ENCODE results near the gene CDC42BPA.

DNA sequence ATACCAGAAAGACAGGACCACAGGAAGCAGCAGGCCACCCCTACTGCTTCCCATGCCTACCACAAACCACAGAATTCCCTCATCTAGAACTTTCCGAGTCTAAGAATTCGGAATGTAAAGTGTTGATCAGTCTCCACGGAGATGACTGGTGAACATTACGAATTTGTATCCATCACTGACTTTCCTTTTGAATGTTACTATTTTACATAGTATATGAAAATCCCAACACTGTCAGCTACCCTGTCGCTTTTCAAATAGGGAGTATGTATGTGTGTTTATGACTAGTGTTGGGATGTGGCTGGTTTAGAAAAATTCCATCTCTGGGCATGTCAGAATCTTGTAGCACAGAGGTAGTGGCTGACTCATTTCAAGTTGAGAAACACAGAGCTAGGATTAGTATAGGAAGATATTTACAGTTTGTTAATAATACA lies 260.0 kb downstream of the CDC42BPA start:
- TF ChIP-seq MAFK (IDR thresholded peaks at IDR 0.05; ENCODE audit: partially characterized antibody) (no peak), POLR2A (IDR thresholded peaks at IDR 0.05; ENCODE audit: low read length) (no peak), CHD4 (IDR thresholded peaks at IDR 0.05; ENCODE audit: borderline replicate concordance) (no peak), JUN (IDR thresholded peaks at IDR 0.05) (no peak), ESRRA (IDR thresholded peaks at IDR 0.05; ENCODE audit: borderline replicate concordance, low read length) (no peak)
- TF ChIP-seq, protein P1, sequence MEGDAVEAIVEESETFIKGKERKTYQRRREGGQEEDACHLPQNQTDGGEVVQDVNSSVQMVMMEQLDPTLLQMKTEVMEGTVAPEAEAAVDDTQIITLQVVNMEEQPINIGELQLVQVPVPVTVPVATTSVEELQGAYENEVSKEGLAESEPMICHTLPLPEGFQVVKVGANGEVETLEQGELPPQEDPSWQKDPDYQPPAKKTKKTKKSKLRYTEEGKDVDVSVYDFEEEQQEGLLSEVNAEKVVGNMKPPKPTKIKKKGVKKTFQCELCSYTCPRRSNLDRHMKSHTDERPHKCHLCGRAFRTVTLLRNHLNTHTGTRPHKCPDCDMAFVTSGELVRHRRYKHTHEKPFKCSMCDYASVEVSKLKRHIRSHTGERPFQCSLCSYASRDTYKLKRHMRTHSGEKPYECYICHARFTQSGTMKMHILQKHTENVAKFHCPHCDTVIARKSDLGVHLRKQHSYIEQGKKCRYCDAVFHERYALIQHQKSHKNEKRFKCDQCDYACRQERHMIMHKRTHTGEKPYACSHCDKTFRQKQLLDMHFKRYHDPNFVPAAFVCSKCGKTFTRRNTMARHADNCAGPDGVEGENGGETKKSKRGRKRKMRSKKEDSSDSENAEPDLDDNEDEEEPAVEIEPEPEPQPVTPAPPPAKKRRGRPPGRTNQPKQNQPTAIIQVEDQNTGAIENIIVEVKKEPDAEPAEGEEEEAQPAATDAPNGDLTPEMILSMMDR (IDR thresholded peaks at IDR 0.05) = no peak
- TF ChIP-seq, protein P2, sequence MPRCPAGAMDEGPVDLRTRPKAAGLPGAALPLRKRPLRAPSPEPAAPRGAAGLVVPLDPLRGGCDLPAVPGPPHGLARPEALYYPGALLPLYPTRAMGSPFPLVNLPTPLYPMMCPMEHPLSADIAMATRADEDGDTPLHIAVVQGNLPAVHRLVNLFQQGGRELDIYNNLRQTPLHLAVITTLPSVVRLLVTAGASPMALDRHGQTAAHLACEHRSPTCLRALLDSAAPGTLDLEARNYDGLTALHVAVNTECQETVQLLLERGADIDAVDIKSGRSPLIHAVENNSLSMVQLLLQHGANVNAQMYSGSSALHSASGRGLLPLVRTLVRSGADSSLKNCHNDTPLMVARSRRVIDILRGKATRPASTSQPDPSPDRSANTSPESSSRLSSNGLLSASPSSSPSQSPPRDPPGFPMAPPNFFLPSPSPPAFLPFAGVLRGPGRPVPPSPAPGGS (IDR thresholded peaks at IDR 0.05) = no peak
- TF ChIP-seq, protein P3, sequence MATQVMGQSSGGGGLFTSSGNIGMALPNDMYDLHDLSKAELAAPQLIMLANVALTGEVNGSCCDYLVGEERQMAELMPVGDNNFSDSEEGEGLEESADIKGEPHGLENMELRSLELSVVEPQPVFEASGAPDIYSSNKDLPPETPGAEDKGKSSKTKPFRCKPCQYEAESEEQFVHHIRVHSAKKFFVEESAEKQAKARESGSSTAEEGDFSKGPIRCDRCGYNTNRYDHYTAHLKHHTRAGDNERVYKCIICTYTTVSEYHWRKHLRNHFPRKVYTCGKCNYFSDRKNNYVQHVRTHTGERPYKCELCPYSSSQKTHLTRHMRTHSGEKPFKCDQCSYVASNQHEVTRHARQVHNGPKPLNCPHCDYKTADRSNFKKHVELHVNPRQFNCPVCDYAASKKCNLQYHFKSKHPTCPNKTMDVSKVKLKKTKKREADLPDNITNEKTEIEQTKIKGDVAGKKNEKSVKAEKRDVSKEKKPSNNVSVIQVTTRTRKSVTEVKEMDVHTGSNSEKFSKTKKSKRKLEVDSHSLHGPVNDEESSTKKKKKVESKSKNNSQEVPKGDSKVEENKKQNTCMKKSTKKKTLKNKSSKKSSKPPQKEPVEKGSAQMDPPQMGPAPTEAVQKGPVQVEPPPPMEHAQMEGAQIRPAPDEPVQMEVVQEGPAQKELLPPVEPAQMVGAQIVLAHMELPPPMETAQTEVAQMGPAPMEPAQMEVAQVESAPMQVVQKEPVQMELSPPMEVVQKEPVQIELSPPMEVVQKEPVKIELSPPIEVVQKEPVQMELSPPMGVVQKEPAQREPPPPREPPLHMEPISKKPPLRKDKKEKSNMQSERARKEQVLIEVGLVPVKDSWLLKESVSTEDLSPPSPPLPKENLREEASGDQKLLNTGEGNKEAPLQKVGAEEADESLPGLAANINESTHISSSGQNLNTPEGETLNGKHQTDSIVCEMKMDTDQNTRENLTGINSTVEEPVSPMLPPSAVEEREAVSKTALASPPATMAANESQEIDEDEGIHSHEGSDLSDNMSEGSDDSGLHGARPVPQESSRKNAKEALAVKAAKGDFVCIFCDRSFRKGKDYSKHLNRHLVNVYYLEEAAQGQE (IDR thresholded peaks at IDR 0.05) = no peak
